Mesodermal cell (in vitro differentiated cells): ENCODE data around the gene AGBL1.

ENCODE experiments used
- H3K27ac ChIP-seq: 2 replicates; pipeline ENCODE4 v1.7.0; 2013; ENCODE audit warnings: mild to moderate bottlenecking, low read depth, low read length, moderate library complexity; ENCODE audit not compliant: severe bottlenecking
- H3K36me3 ChIP-seq: 2 replicates; pipeline ENCODE4 v1.7.1; 2013; ENCODE audit warnings: mild to moderate bottlenecking, low read length, moderate library complexity; ENCODE audit not compliant: control insufficient read depth, insufficient read depth
- H3K4me1 ChIP-seq: one replicate; pipeline ENCODE4 v1.7.1; 2013; ENCODE audit warnings: mild to moderate bottlenecking, low read length; ENCODE audit not compliant: insufficient read depth, control insufficient read depth, poor library complexity, severe bottlenecking
- H3K4me3 ChIP-seq: 2 replicates; pipeline ENCODE4 v1.7.0; 2013; ENCODE audit warnings: low read length, control low read depth, mild to moderate bottlenecking; ENCODE audit not compliant: insufficient read depth, poor library complexity, severe bottlenecking; ENCODE audit errors: extremely low read depth
- H3K9me3 ChIP-seq: 2 replicates; pipeline ENCODE4 v1.7.1; 2013; ENCODE audit warnings: mild to moderate bottlenecking, low read length, moderate library complexity; ENCODE audit not compliant: control insufficient read depth
- WGBS, 2 experiments: methylation state at CpG; one replicate each; pipeline ENCODE4 v1.1.5; 2013; ENCODE audit warnings: missing lambda C conversion rate in 2 of 2; ENCODE audit not compliant: insufficient coverage in 2 of 2; 5-methylcytosine and 5-hydroxymethylcytosine counted together

Gene AGBL1

GRCh38 chr15:86127547-86127946 lies 47.9 kb downstream of the AGBL1 start:
- no CpG with 5 or more reads among the region's 3 CpGs for WGBS, 2 experiments
- Histone ChIP-seq H3K4me1 (no peaks in the 10 kb centered on the region), H3K27ac (no peak overlapping the region), H3K4me3 (no peak overlapping the region), H3K36me3 (no peaks in the 10 kb centered on the region), H3K9me3 (no peaks in the 10 kb centered on the region)

GRCh38 chr15:86135041-86135440 lies 55.4 kb downstream of the AGBL1 start:
- Histone ChIP-seq H3K27ac (no peak overlapping the region), H3K4me1 (no peaks in the 10 kb centered on the region), H3K36me3 (no peaks in the 10 kb centered on the region), H3K9me3 (no peaks in the 10 kb centered on the region), H3K4me3 (no peak overlapping the region)
- 75 to 89% methylated on average over 4 to 5 of the region's 6 CpGs for WGBS, 2 experiments

- no peaks in the 10 kb centered on the region for H3K9me3 ChIP-seq
- no peak overlapping the region for H3K27ac ChIP-seq
- H3K36me3 ChIP-seq: no peaks in the 10 kb centered on the region
- H3K4me3 ChIP-seq: no peak overlapping the region
- WGBS, 2 experiments: 100% methylated on average over 1 of the region's 2 CpGs; no CpG with 5 or more reads in 1 of the 2 experiments
- H3K4me1 ChIP-seq: no peaks in the 10 kb centered on the region
These were observed 57.2 kb downstream of the AGBL1 start for GRCh38 chr15:86136861-86137260.

GRCh38 chr15:86138798-86139197 lies 59.1 kb downstream of the AGBL1 start:
- Histone ChIP-seq H3K4me3 (no peak overlapping the region), H3K27ac (no peak overlapping the region), H3K36me3 (no peaks in the 10 kb centered on the region), H3K9me3 (no peaks in the 10 kb centered on the region), H3K4me1 (no peaks in the 10 kb centered on the region)
- WGBS, 2 experiments: no CpG with 5 or more reads among the region's 3 CpGs

- WGBS, 2 experiments: 71 to 73% methylated on average over 7 to 8 of the region's 9 CpGs
- Histone ChIP-seq H3K27ac (no peak overlapping the region), H3K9me3 (no peaks in the 10 kb centered on the region), H3K4me3 (no peak overlapping the region), H3K4me1 (no peaks in the 10 kb centered on the region), H3K36me3 (no peaks in the 10 kb centered on the region)
These were observed 60.2 kb downstream of the AGBL1 start for GRCh38 chr15:86139828-86140227.

- Histone ChIP-seq H3K27ac (no peak overlapping the region), H3K9me3 (no peaks in the 10 kb centered on the region), H3K36me3 (no peaks in the 10 kb centered on the region), H3K4me3 (no peak overlapping the region), H3K4me1 (no peaks in the 10 kb centered on the region)
- 80% methylated on average over 1 of the region's 1 CpG; no CpG with 5 or more reads in 1 of the 2 experiments for WGBS, 2 experiments
These were observed 75.0 kb downstream of the AGBL1 start for GRCh38 chr15:86154705-86155104.

- Histone ChIP-seq H3K4me3 (no peak overlapping the region), H3K27ac (no peak overlapping the region), H3K9me3 (no peaks in the 10 kb centered on the region), H3K36me3 (no peaks in the 10 kb centered on the region), H3K4me1 (no peaks in the 10 kb centered on the region)
- no CpG with 5 or more reads among the region's 3 CpGs for WGBS, 2 experiments
These were observed 75.9 kb downstream of the AGBL1 start for GRCh38 chr15:86155551-86155950.

GRCh38 chr15:86157606-86158293 lies 78.1 kb downstream of the AGBL1 start:
- Histone ChIP-seq H3K4me3 (no peak overlapping the region), H3K9me3 (no peaks in the 10 kb centered on the region), H3K4me1 (peaks cover 3% of the 10 kb centered on the region), H3K36me3 (no peaks in the 10 kb centered on the region), H3K27ac (no peak overlapping the region)
- WGBS, 2 experiments: 92% methylated on average over 4 to 5 of the region's 6 CpGs

GRCh38 chr15:86159468-86159867 lies 79.8 kb downstream of the AGBL1 start:
- H3K27ac ChIP-seq: no peak overlapping the region
- no peaks in the 10 kb centered on the region for H3K36me3 ChIP-seq
- WGBS, 2 experiments: 78 to 85% methylated on average over 2 of the region's 3 CpGs

GRCh38 chr15:86161250-86161649 lies 81.6 kb downstream of the AGBL1 start:
- Histone ChIP-seq H3K27ac (no peak overlapping the region), H3K4me3 (no peak overlapping the region), H3K9me3 (no peaks in the 10 kb centered on the region), H3K4me1 (peaks cover 19% of the 10 kb centered on the region), H3K36me3 (no peaks in the 10 kb centered on the region)
- WGBS, 2 experiments: 80% methylated on average over 1 of the region's 5 CpGs; no CpG with 5 or more reads in 1 of the 2 experiments

More at GRCh38 chr15:86159468-86159867, 79.8 kb downstream of the AGBL1 start:
- H3K4me1 ChIP-seq: peaks cover 4% of the 10 kb centered on the region
- no peaks in the 10 kb centered on the region for H3K9me3 ChIP-seq
- H3K4me3 ChIP-seq: no peak overlapping the region

- no peaks in the 10 kb centered on the region for H3K36me3 ChIP-seq
- peaks cover 19% of the 10 kb centered on the region for H3K4me1 ChIP-seq
- H3K4me3 ChIP-seq: no peak overlapping the region
- H3K9me3 ChIP-seq: no peaks in the 10 kb centered on the region
- no peak overlapping the region for H3K27ac ChIP-seq
- 100% methylated on average over 1 of the region's 2 CpGs; no CpG with 5 or more reads in 1 of the 2 experiments for WGBS, 2 experiments
These were observed 82.5 kb downstream of the AGBL1 start for GRCh38 chr15:86162172-86162591.
